Fibroblast of lung (primary cell): ENCODE measurements around the gene DERL3. TPM values are rescaled to one million over a fixed set of nuclear protein-coding genes. Genes with fewer than 3 reads are reported as not detected.
"Not testable (repeated sequence)": the region's sequence is repeated elsewhere in the genome, so short reads cannot be mapped to it uniquely, and the experiment has no call there.

Source experiments
- DNase-seq, 2 donors: peaks; one replicate each; pipeline versions ENCODE4 v3.0.0 to v3.0.0-alpha.2; 2010; ENCODE audit warnings: low read depth in 2 of 2
- H2AFZ ChIP-seq: 2 replicates; pipeline ENCODE4 v1.5.1; 2012; ENCODE audit warnings: low read length, control low read depth, inconsistent platforms
- H3K27ac ChIP-seq: 2 replicates; pipeline ENCODE4 v1.5.1; 2011; ENCODE audit warnings: low read length, control low read depth; ENCODE audit not compliant: insufficient read depth
- H3K27me3 ChIP-seq: 2 replicates; pipeline ENCODE4 v1.5.1; 2011; ENCODE audit warnings: mild to moderate bottlenecking, low read length; ENCODE audit not compliant: control insufficient read depth, insufficient read depth
- H3K36me3 ChIP-seq: 2 replicates; pipeline ENCODE4 v1.5.1; 2011; ENCODE audit warnings: low read length; ENCODE audit not compliant: control insufficient read depth, insufficient read depth
- H3K4me1 ChIP-seq: 2 replicates; pipeline ENCODE4 v1.5.1; 2011; ENCODE audit warnings: low read length; ENCODE audit not compliant: control insufficient read depth, insufficient read depth; ENCODE audit errors: extremely low read depth
- H3K4me2 ChIP-seq: 2 replicates; pipeline ENCODE4 v1.5.1; 2011; ENCODE audit warnings: low read length, control low read depth; ENCODE audit not compliant: insufficient read depth; ENCODE audit errors: extremely low read depth
- H3K4me3 ChIP-seq, 4 experiments: fragments of 200-600 bp in 1 of 4; sonication (generic) in 1 of 4; replicated peaks in 1 of 4; 2 replicates each; pipeline ENCODE4 v1.5.1; 2011 to 2016; ENCODE audit warnings: low read length in 4 of 4, low read depth in 3 of 4, mild to moderate bottlenecking in 3 of 4, control low read depth in 2 of 4, inconsistent platforms in 1 of 4, mixed read lengths in 1 of 4; ENCODE audit not compliant: insufficient read depth in 1 of 4; ENCODE audit errors: control extremely low read depth in 1 of 4
- H3K79me2 ChIP-seq: 2 replicates; pipeline ENCODE4 v1.5.1; 2012; ENCODE audit warnings: mild to moderate bottlenecking, low read length, inconsistent platforms; ENCODE audit not compliant: control insufficient read depth, insufficient read depth
- H3K9ac ChIP-seq: 2 replicates; pipeline ENCODE4 v1.5.1; 2011; ENCODE audit warnings: mild to moderate bottlenecking, low read length, control low read depth; ENCODE audit not compliant: insufficient read depth
- H3K9me3 ChIP-seq: 2 replicates; pipeline ENCODE4 v1.5.1; 2012; ENCODE audit warnings: low read depth, low read length; ENCODE audit not compliant: control insufficient read depth, insufficient read depth
- H4K20me1 ChIP-seq: 2 replicates; pipeline ENCODE4 v1.5.1; 2011; ENCODE audit warnings: low read length; ENCODE audit not compliant: control insufficient read depth, insufficient read depth; ENCODE audit errors: extremely low read depth
- EZH2 ChIP-seq: IDR thresholded peaks from 2 replicates; pipeline ENCODE4 v1.5.1; 2012; ENCODE audit warnings: low read length, control low read depth, mild to moderate bottlenecking; ENCODE audit errors: missing control alignments
- polyA plus RNA-seq, 2 donors: library from polyadenylated mRNA; depleted of rRNA in 1 of 2; stranded (reverse) in 1 of 2; unstranded in 1 of 2; fragments of >200 nt; gene quantifications; 2 replicates each; pipeline ENCODE4 v1.2.1, GENCODE V29; 2011 to 2012; ENCODE audit warnings: missing spikeins in 1 of 2
- total RNA-seq: library from RNA; depleted of rRNA; stranded (reverse); fragments of >200 nt; gene quantifications from 2 replicates; pipeline ENCODE4 v1.2.1, GENCODE V29; 2014
- TF ChIP-seq, protein P1 (sequence below), 2 donors: IDR thresholded peaks in 1 of 2; conservative IDR thresholded peaks in 1 of 2; 1 replicate in 1 of 2; 2 replicates in 1 of 2; pipeline ENCODE4 v1.5.1; 2011 to 2012; ENCODE audit warnings: low read length in 2 of 2, control low read depth in 1 of 2, inconsistent platforms in 1 of 2, low read depth in 1 of 2, mild to moderate bottlenecking in 1 of 2

DERL3 gene
- total and polyA plus RNA-seq, 2 donors (not counting 1 experiment from before 2014, with no cell fraction given) = 0.42 to 0.50 TPM

DNA sequence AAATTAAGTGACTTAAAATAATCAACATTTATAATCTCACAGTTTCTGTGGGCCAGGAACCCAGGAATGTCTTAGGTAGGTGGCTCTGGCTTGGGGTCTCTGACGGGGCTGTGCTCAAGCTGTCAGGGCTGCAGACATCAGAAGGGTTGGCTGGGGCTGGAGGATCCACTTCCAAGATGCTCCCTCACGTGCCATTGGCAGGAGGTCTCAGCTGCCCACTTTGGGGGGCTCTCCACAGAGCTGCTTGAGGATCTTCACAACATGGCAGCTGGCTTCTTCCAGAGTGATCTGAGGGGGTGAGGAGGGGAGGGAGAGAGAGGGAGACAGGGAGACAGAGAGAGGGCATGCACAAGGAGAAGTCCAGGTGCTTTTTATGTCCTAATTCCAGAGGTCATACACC, 37.0 kb upstream of the DERL3 start:
- DNase-seq = no peak
- no peak overlapping the region for H3K27ac ChIP-seq

DNA sequence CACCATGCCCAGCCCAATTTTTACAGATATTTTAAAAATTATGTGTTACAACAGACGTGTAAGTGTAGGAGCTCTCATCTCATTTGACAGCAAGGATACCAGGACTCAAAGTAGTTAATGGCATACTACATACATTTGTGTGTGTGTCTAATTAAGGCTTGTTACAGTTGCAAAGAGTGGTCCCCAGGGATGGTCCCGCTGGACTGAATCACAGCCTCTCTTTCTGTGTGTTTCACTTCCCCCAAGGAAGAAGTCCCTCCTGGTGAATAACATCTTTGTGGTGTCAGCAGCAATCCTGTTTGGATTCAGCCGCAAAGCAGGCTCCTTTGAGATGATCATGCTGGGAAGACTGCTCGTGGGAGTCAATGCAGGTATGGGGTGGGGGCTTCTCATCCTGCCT, 36.1 kb upstream of the DERL3 start:
- DNase-seq = no peak
- Histone ChIP-seq H2AFZ (no peak overlapping the region), H3K79me2 (no peaks in the 10 kb centered on the region), H3K4me3 (no peak overlapping the region), H3K9me3 (no peaks in the 10 kb centered on the region), H4K20me1 (no peaks in the 10 kb centered on the region), H3K4me1 (no peaks in the 10 kb centered on the region), H3K27ac (no peak overlapping the region), H3K27me3 (no peaks in the 10 kb centered on the region), H3K36me3 (no peaks in the 10 kb centered on the region), H3K4me2 (no peak overlapping the region), H3K9ac (no peak overlapping the region)
- TF ChIP-seq EZH2 = no peak
- TF ChIP-seq, protein P1, sequence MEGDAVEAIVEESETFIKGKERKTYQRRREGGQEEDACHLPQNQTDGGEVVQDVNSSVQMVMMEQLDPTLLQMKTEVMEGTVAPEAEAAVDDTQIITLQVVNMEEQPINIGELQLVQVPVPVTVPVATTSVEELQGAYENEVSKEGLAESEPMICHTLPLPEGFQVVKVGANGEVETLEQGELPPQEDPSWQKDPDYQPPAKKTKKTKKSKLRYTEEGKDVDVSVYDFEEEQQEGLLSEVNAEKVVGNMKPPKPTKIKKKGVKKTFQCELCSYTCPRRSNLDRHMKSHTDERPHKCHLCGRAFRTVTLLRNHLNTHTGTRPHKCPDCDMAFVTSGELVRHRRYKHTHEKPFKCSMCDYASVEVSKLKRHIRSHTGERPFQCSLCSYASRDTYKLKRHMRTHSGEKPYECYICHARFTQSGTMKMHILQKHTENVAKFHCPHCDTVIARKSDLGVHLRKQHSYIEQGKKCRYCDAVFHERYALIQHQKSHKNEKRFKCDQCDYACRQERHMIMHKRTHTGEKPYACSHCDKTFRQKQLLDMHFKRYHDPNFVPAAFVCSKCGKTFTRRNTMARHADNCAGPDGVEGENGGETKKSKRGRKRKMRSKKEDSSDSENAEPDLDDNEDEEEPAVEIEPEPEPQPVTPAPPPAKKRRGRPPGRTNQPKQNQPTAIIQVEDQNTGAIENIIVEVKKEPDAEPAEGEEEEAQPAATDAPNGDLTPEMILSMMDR (conservative IDR thresholded peaks at IDR 0.05 in 1 of 2, IDR thresholded peaks at IDR 0.05 in 1 of 2; ENCODE audit: low read depth in 1 of 2, low read length in 2 of 2) = no peak

More for the DNA sequence above, 37.0 kb upstream of the DERL3 start:
- Histone ChIP-seq H3K4me3 (no peak overlapping the region), H3K27me3 (no peaks in the 10 kb centered on the region), H3K9ac (no peak overlapping the region), H3K4me2 (no peak overlapping the region), H2AFZ (no peak overlapping the region), H3K79me2 (no peaks in the 10 kb centered on the region), H3K9me3 (no peaks in the 10 kb centered on the region), H3K4me1 (no peaks in the 10 kb centered on the region), H4K20me1 (no peaks in the 10 kb centered on the region), H3K36me3 (no peaks in the 10 kb centered on the region)
- no peak for TF ChIP-seq EZH2
- TF ChIP-seq, protein P1 (conservative IDR thresholded peaks at IDR 0.05 in 1 of 2, IDR thresholded peaks at IDR 0.05 in 1 of 2; ENCODE audit: low read depth in 1 of 2, low read length in 2 of 2) = no peak

DNA sequence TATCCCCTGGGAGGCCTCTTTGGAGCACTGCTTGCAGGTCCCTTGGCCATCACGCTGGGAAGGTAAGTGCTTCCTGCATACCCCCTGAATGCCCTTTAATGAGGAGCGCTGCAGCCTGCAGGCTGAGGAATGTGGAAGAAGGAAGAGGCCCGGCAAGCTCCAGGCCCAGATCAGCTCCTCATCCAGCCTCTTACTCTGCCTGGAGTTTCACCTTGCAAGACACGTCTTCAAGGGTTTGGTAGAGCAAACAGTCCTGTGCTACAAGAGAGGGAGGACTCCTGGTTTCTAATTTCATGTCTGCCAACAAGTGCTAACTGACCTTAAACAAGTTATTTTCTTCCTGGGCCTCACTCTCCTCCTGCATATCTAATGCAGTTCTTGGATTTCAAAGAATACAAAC, 29.8 kb upstream of the DERL3 start:
- Histone ChIP-seq H3K4me1 (no peaks in the 10 kb centered on the region), H3K9ac (no peak overlapping the region), H3K27ac (no peak overlapping the region), H2AFZ (no peak overlapping the region), H3K9me3 (no peaks in the 10 kb centered on the region), H3K36me3 (no peaks in the 10 kb centered on the region), H4K20me1 (no peaks in the 10 kb centered on the region), H3K4me2 (no peak overlapping the region), H3K4me3 (no peak overlapping the region), H3K79me2 (no peaks in the 10 kb centered on the region), H3K27me3 (no peaks in the 10 kb centered on the region)
- TF ChIP-seq EZH2 = no peak
- TF ChIP-seq, protein P1 (conservative IDR thresholded peaks at IDR 0.05 in 1 of 2, IDR thresholded peaks at IDR 0.05 in 1 of 2; ENCODE audit: low read depth in 1 of 2, low read length in 2 of 2) = no peak
- DNase-seq = no peak

DNA sequence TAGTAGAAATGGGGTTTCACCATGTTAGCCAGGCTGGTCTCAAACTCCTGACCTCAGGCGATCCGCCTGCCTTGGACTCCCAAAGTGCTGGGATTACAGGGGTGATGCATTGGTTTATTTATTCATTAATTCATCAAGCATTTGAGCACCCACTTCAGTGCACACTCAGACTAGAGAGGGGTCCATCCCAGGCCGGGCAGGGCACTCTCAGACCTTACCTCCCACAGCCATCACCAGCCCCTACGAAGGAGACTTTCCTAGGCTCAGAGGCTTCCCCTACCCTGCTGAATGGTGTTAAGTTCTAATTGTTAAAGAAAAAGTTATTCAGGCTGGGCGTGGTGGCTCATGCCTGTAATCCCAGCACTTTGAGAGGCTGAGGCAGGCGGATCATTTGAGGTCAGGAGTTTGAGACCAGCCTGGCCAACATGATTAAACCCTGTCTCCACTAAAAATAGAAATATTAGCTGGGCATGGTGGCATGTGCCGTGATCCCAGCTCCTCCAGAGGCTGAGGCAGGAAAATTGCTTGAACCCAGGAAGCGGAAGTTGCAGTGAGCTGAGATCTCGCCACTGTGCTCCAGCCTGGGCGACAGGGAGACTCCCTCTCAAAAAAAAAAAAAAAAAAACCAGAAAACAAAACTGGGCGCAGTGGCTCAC, 25.8 kb upstream of the DERL3 start:
- H3K79me2 ChIP-seq, H3K4me3 ChIP-seq, H3K4me1 ChIP-seq, H3K9ac ChIP-seq, H3K27me3 ChIP-seq, H3K4me2 ChIP-seq, H3K27ac ChIP-seq, H4K20me1 ChIP-seq, H3K9me3 ChIP-seq, H2AFZ ChIP-seq, H3K36me3 ChIP-seq, DNase-seq: not testable (repeated sequence)
